ENCODE data around the gene NSL1.
"Not testable (repeated sequence)": the region's sequence is repeated elsewhere in the genome, so short reads cannot be mapped to it uniquely, and the experiment has no call there.

Gene NSL1

GRCh38 chr1:212791676-212792395, at the start of gene NSL1, which contains the start of gene TATDN3:
TSS of gene NSL1 (minus strand) at chr1:212791777. CDS start at chr1:212791763, 14 bp downstream.
TSS of gene TATDN3 (plus strand) at chr1:212791894. CDS start at chr1:212791922, 28 bp downstream.
- DNase-seq, result peak; percentile 97

- no peak for DNase-seq
Measured at GRCh38 chr1:212838145-212838544, 46.6 kb upstream of the NSL1 start.

DNA sequence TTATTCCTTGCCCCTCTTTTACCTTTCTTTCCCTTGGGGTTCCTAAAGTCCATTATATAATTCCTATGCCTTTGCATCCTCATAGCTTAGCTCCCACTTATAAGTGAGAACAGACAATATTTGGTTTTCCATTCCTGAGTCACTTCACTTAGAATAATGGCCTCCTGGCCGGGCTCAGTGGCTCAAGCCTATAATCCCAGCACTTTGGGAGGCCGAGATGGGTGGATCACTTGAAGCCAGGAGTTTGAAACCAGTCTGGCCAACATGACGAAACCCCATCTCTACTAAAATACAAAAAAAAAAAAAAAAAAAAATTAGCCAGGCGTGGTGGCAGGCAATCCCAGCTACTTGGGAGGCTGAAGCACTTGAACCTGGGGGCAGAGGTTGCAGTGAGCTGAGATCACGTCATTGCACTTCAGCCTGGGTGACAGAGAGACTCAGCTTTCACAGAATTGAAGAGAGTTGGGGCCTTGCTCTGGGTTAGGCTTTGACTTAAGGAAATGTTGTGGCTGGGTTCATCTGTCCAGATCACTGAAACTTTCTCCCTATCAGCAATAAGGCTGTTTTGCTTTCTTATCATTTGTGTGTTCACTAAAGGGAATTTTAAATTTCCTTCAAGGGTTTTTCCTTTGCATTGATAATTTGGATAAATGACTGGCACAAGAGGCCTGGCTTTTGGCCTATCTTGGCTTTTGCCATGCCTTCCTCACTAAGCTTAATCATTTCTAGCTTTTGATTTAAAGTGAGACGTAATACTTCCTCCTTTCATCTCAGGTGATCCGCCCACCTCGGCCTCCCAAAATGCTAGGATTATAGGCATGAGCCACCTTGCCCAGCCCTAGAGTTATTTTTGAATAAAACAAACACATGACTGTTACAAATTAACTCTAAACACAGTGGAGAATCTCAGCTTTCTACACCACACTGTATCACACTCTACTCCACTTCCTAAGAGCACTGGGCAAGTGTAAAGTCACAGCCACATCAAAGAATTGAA, 41.9 kb upstream of the NSL1 start:
- DNase-seq, result not testable (repeated sequence)

DNA sequence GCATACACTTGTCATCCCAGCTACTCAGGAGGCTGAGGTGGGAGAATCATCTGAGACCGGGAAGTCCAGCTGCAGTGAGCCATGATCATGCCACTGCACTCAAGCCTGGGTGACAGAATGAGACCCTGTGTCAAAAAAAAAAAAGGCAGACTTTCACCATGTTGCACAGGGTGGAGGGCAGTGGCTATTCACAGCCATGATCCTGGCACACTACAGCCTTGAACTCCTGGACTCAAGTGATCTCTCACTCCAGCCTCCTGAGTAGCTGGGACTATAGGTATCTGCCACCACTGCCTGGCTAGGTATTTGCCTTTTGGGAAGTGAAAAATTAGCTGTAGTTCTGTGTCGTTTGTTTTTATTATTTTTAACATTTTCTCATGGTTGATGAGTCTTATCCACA, 36.8 kb upstream of the NSL1 start:
- DNase-seq, result no peak

DNA sequence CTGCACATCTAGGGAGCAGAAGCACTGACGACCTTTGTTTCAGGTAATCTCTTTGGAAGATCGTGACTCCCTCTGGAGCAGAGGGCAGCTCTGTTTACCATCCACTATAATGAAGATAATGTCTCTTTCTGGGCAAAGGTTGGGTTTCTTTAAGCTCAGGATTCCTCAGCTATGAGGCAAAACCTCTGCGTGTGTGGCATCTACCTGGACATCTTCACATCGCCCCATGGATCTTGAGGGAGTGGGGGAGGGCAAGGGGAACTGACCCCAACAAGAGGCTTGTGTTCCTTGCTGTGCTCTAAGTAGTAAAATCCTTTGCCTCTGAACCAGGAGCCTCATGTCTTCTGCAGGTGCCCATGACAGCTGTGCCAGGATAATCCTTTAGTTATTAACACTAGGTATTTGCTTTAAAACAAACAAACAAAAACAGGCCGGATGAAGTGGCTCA, 36.3 kb upstream of the NSL1 start:
- no peak for DNase-seq

DNA sequence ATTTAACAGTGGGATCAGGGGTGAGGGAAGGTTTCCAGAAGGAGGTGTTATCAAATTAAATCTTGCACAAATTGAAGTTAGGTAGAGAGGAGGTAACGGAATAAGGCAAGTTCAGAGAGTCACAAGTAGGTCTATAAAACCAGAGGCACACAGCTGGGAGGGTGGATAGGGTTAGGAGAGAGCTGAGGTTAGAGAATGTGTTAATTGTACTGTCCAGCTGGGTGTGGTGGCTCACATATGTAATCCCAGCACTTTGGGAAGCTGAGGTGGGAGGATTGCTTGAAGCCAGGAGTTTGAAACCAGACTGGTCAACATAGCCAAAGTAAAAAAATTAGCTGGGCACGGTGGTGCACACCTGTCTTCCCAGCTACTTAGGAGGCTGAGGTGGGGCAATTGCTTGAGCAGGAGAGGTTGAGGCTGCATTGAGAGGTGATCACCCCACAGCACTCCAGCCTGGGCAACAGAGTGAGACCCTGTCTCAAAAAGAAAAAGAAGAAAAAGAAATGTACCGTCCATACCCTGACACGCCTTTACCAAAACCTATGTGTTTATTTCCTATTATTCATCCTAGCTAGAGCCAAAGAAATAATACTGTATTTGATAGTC, 35.7 kb upstream of the NSL1 start:
- DNase-seq, result no peak

DNA sequence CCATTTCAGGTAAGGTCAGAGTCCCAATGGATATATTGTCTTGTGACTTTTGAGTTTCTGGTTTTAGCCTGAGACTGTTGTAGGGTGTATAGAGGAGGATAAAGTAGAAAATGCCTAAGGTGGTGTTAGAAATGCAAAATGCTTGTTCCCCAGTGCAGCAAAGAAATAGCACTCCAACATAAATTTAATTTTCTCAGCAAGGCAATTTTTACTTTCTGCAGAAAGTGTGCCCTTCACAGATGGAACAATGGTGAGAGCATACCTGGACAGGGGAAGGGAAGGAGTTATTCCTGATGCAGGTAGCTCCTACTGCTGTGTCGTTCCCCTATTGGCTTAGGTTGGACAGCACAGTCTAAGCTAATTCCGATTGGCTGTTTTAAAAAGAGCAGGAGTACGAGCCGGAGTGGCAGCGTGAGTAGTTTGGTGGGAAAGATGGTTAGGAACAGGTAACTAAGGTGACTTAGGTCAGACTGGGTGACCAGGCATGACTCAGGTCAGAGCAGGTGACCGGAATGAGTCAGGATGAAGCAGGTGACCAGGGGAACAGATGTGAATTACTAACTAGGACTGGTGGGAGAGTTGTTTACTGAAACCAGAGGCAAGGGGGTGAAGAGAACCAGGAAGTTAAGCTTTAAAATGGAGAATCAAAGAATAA, 34.3 kb upstream of the NSL1 start:
- no peak for DNase-seq

DNA sequence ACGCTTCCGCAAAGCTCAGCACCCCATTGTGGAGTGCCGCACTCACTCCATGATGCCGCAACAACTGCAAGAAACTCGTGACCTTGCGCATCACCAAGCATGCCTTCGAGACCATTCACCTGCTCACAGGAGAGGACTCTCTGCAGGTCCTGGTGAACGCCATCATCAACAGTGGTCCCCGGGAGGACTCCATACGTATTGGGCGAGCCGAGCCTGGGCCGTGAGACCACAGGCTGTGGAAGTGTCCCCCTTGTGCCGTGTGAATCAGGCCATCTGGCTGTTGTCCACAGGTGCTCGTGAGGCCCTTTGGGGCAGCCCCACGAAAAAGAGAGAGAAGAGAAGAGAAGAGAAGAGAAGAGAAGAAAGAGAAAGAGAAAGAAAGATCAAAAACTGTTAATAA, 32.6 kb upstream of the NSL1 start:
- no peak for DNase-seq

GRCh38 chr1:212822956-212823355, 31.4 kb upstream of the NSL1 start:
- DNase-seq, result no peak

GRCh38 chr1:212820969-212821368, 29.4 kb upstream of the NSL1 start:
- DNase-seq, result no peak

DNA sequence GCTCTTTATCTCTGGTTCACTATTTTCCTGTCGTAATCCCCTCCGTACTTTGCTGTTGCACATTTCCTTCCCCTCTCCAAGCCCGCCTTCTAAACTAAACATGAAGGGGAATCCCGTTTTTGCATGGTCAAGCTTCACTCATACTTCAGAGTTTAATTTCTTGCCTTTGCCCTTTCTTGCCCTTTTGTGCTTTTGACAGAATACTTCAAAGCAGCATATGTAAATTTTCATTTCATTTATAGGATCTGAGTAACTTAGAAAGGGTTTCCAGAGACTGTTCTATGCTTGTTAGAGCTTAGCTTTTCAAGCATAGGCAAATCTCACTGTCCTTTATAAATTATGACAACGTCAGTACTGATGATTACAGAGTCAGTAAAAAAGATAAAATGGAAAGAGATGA, 28.1 kb upstream of the NSL1 start:
- DNase-seq, result peak; percentile 44

GRCh38 chr1:212816567-212817278, 25.1 kb upstream of the NSL1 start:
- no peak for DNase-seq

DNA sequence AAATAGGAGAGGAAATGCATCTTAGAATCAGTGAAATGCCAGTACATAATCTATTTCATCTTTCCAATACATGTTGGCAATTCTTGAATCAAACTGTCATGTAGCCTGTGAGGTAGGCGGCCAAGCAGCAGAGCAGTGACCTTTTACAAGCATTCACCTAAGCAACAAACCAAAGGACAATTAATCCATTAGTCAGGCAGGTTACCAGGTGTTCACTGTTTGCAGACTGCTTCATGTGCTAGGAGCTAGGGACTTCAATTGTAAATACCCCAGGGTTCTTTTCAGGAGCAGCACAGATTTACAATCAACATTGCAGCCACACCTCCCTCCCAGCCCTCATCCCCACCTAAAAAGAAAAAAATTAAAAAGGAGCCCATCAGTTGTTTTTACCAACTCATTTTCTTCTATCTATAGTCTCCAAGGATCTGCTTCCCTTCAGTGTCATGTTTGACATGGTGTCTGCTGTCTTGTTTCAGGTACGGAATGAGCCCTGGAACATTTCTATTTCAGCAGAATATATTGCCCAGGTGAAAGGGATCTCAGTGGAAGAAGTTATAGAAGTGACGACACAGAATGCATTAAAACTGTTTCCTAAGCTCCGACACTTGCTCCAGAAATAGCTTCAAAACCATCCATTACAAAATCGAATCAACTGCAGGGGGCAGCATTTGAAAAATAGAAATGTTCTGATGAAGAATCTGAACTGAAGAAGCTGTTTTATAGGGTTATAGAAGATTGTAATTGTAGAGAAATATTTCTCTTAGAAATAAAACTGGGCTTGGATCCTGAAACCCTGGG, 23.2 kb upstream of the NSL1 start:
- DNase-seq, result no peak

GRCh38 chr1:212805767-212806166, 14.2 kb upstream of the NSL1 start:
- DNase-seq, result no peak

DNA sequence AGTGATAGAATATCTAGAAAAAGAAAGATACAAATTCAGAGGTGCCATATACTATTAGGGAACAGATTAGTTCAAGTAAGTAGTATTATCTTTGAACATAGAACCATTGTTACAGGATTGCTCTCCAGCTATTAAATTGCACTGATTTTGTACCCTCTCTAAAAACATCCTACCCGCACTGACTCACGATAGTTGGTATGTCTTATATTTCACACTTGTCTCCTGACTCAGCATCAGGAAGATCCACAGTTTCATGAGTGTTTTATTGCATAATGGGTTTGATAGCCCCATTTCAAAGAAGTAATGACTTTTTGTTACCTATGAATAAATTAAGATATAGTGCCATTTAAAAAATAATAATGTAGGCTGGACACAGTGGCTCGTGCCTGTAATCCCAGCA, 6.1 kb upstream of the NSL1 start:
- no peak for DNase-seq

DNA sequence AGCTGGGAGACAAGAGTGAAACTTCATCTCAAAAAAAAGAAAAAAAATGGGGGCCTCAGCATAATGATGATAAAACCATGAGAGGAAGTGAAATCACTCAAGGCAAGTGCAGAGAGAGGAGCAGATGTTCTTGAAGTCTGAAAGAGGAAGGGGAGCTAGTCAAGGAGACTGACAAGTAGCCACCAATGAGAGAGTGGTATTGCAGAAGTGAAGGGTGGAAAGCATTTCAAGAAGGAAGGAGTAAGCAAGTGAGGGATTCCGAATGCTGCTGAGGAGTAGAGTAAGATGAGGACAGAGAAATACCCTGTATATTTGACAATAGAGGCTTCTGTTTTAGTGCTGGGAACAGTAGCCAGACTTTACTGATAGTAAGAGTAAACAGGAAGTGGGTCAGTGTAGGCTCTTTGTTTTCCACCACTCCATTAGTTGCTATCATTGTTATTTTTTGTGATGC, 3.0 kb upstream of the NSL1 start:
- no peak for DNase-seq

DNA sequence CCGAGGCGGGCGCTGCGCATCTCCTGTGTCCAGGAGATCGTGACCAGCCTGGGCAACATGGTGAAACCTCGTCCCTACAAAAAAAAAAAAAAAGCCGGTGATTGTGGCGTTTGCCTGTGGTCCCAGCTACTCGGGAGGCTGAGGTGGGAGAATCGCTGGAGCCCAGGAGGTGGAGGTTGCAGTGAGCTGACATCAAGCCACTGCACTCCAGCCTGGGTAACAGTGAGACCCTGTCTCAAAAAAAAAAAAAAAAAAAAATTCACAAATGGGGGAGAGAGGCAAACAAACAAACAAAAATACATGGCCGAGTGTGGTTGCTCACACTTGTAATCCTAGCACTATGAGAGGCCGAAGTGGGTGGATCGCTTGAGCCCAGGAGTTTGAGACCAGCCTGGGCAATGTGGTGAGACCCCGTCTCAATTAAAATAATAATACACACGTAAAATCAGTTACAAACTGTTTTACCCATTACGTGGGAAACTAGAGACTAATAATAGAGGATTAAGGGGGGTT, 875 bp upstream of the NSL1 start:
- no peak for DNase-seq

DNA sequence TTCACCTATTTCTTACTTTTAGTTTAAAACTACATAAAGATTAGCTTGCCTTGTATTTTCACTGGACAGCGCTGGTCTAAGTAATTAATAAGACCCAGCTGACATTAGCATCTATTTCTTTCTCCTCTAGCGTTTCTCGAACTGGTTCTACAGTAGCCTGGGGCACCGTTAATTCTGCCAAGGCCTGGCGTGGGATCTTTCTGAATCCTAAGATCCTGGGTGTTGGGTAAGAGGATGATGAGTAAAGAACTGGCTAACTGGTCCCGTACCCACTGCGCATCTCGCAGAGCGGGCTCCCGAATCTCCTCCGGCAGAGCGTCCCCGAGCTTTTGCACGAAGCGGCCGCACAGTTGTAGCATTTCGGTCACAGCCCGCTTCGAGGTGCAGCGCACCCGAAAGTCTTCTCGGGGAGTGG, 309 bp downstream of the NSL1 start:
- DNase-seq, result no peak

DNA sequence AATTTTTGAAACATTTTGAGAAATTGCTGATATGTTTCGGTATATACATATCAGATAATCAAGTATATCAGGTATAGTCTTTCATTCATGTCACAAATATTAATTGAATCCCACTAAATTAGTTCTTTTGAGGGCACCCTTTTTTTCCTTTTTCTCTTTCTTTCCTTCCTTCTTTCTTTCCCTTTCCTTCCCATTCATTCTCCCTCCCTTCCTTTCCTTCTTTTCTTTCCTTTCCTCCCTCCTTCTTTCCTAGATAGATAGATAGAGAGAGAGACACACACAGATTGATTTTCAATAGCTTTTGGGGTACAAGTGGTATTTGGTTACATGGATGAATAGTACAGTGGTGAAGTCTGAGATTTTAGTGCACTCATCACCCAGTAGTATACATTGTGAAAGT, 5.7 kb downstream of the NSL1 start:
- DNase-seq, result no peak

- no peak for DNase-seq
Measured at GRCh38 chr1:212783976-212784375, 7.6 kb downstream of the NSL1 start.

All from KG1 (cell line).